Progenitor cell of endocrine pancreas (in vitro differentiated cells): ENCODE data around the gene SLC9A5. TPM values are rescaled to one million over a fixed set of nuclear protein-coding genes. Genes with fewer than 3 reads are reported as not detected.

Experiments used
- DNase-seq: peaks from one replicate; pipeline ENCODE4 v3.0.0; 2021; ENCODE audit warnings: low spot score; ENCODE audit not compliant: unreplicated experiment
- H3K27ac Mint-ChIP-seq: 2 replicates; pipeline ENCODE4 v1.8.0; 2021; ENCODE audit warnings: mild to moderate bottlenecking, moderate library complexity, mixed read lengths
- H3K27me3 Mint-ChIP-seq: 2 replicates; pipeline ENCODE4 v1.8.0; 2021; ENCODE audit warnings: mixed read lengths
- H3K36me3 Mint-ChIP-seq: 2 replicates; pipeline ENCODE4 v1.8.0; 2022; ENCODE audit warnings: mixed read lengths; ENCODE audit not compliant: insufficient read depth
- H3K4me1 Mint-ChIP-seq: 2 replicates; pipeline ENCODE4 v1.8.0; 2021; ENCODE audit warnings: low read depth, mixed read lengths
- H3K4me3 Mint-ChIP-seq: 2 replicates; pipeline ENCODE4 v1.8.0; 2021; ENCODE audit warnings: low read depth, mild to moderate bottlenecking, moderate library complexity, mixed read lengths
- H3K9me3 Mint-ChIP-seq: 2 replicates; pipeline ENCODE4 v1.8.0; 2021; ENCODE audit warnings: low read depth, mixed read lengths
- total RNA-seq: library from RNA; stranded (reverse); gene quantifications from 2 replicates; pipeline ENCODE4 v1.2.1, GENCODE V29; 2021
- TF ChIP-seq, protein P1 (sequence below): fragments of 200-600 bp; sonication (generic); IDR thresholded peaks from one replicate; pipeline ENCODE4 v1.5.0; 2021; ENCODE audit warnings: antibody characterized with exemption, mild to moderate bottlenecking; ENCODE audit not compliant: unreplicated experiment

Gene SLC9A5
- total RNA-seq, 1 donor from 2014 or later, result 3.4 TPM

DNA sequence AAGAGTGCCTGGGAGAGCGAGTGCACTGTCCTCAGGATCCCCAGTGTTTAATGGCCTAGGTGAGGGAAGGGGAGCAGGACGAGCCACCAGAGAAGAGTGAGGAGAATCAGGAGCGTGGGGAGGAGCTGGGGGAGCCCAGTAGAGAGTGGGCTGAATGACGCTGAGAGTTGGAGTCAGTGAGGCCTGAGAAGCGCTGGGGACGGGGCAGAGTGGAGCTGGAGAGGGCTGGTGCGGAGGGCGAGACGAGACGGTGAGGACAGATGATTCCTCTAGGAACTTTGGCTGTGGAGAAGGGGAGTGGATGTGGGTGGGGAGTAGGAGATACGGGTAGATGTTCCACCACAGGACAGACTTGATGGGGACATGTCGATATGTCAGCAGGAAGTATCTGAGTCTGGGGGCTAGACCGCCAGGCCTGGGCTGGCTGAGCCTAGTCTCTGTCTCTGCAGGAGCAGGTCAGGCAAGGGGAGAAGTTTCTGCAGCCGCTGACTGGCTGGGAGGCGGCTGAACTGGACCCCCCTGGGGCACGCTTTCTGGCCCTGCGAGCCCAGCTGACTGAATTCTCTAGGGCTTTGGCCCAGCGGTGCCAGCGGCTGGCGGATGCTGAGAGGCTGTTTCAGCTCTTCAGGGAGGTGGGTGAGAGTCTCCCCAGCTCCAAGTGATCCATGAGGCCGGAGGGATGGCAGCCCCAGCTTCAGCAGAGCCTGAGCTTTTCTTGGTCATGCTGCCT lies 35.2 kb downstream of the SLC9A5 start:
- Mint-ChIP-seq H3K36me3 (no peaks in the 10 kb centered on the region), H3K9me3 (no peaks in the 10 kb centered on the region), H3K4me1 (no peaks in the 10 kb centered on the region), H3K4me3 (no peak overlapping the region), H3K27me3 (peaks cover 19% of the 10 kb centered on the region), H3K27ac (no peak overlapping the region)
- DNase-seq, result no peak
- TF ChIP-seq, protein P1, sequence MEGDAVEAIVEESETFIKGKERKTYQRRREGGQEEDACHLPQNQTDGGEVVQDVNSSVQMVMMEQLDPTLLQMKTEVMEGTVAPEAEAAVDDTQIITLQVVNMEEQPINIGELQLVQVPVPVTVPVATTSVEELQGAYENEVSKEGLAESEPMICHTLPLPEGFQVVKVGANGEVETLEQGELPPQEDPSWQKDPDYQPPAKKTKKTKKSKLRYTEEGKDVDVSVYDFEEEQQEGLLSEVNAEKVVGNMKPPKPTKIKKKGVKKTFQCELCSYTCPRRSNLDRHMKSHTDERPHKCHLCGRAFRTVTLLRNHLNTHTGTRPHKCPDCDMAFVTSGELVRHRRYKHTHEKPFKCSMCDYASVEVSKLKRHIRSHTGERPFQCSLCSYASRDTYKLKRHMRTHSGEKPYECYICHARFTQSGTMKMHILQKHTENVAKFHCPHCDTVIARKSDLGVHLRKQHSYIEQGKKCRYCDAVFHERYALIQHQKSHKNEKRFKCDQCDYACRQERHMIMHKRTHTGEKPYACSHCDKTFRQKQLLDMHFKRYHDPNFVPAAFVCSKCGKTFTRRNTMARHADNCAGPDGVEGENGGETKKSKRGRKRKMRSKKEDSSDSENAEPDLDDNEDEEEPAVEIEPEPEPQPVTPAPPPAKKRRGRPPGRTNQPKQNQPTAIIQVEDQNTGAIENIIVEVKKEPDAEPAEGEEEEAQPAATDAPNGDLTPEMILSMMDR, result no peak

DNA sequence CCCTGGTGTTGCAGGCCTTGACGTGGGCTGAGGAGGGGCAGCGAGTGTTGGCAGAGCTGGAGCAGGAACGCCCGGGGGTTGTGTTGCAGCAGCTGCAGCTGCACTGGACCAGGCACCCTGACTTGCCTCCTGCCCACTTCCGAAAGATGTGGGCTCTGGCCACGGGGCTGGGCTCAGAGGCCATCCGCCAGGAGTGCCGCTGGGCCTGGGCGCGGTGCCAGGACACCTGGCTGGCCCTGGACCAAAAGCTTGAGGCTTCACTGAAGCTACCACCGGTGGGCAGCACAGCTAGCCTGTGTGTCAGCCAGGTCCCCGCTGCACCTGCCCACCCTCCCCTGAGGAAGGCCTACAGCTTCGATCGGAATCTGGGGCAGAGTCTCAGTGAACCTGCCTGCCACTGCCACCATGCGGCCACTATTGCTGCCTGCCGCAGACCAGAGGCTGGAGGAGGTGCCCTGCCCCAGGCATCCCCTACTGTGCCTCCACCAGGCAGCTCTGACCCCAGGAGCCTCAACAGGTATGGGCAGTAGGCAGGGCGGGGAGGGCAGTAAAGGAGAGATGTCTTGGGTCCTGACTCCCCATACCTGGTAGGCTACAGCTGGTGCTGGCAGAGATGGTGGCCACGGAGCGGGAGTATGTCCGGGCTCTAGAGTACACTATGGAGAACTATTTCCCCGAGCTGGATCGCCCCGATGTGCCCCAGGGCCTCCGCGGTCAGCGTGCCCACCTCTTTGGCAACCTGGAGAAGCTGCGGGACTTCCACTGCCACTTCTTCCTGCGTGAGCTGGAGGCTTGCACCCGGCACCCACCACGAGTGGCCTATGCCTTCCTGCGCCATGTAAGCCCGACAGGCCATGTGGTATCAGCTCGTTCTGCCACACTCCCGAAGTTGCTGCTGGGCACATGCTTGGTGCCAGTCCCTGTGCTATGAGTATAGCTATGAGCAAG lies 36.2 kb downstream of the SLC9A5 start:
- Mint-ChIP-seq H3K9me3 (no peaks in the 10 kb centered on the region), H3K27ac (no peak overlapping the region), H3K36me3 (no peaks in the 10 kb centered on the region), H3K4me1 (no peaks in the 10 kb centered on the region), H3K27me3 (peaks cover 19% of the 10 kb centered on the region), H3K4me3 (no peak overlapping the region)
- TF ChIP-seq, protein P1, result peak; percentile 67
- peak; percentile 58 for DNase-seq

DNA sequence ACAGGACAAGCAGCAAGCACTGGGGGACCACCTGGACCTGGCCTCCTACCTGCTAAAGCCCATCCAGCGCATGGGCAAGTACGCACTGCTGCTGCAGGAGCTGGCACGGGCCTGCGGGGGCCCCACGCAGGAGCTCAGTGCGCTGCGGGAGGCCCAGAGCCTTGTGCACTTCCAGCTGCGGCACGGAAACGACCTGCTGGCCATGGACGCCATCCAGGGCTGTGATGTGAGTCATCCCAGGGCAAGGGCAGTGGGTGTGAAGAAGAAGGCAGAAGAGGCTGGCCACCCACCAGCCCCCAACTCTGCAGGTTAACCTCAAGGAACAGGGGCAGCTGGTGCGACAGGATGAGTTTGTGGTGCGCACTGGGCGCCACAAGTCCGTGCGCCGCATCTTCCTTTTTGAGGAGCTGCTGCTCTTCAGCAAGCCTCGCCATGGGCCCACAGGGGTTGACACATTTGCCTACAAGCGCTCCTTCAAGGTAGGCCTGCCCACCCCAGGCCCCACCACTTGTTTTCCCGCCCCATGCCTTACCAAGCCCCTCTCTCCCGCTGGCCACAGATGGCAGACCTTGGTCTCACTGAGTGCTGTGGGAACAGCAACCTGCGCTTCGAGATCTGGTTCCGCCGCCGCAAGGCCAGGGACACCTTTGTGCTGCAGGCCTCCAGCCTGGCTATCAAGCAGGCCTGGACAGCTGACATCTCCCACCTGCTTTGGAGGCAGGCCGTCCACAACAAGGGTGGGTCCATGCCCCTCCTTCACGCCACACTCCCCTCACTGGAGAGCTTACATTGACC lies 37.9 kb downstream of the SLC9A5 start:
- TF ChIP-seq, protein P1, result no peak
- H3K9me3 Mint-ChIP-seq, result no peaks in the 10 kb centered on the region
- no peak overlapping the region for H3K4me3 Mint-ChIP-seq
- no peaks in the 10 kb centered on the region for H3K4me1 Mint-ChIP-seq
- H3K27ac Mint-ChIP-seq, result no peak overlapping the region
- DNase-seq, result no peak
- no peaks in the 10 kb centered on the region for H3K36me3 Mint-ChIP-seq
- peaks cover 19% of the 10 kb centered on the region for H3K27me3 Mint-ChIP-seq

DNA sequence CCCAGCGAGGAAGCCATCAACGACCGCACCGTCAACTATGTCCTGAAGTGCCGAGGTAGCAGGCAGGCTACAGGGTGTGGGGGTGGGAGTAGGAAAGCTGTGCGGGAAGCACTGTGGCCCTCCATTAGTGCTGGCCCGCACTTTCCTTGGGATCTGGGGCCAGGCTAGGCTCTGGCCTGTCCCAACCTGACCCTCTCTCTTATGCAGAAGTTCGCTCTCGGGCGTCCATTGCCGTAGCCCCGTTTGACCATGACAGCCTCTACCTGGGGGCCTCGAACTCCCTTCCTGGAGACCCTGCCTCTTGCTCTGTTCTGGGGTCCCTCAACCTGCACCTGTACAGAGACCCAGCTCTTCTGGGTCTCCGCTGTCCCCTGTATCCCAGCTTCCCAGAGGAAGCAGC lies 39.2 kb downstream of the SLC9A5 start:
- H3K9me3 Mint-ChIP-seq, result no peaks in the 10 kb centered on the region
- no peak overlapping the region for H3K27ac Mint-ChIP-seq
- peaks cover 16% of the 10 kb centered on the region for H3K27me3 Mint-ChIP-seq
- no peak overlapping the region for H3K4me3 Mint-ChIP-seq
- DNase-seq, result no peak
- H3K36me3 Mint-ChIP-seq, result no peaks in the 10 kb centered on the region
- no peaks in the 10 kb centered on the region for H3K4me1 Mint-ChIP-seq
- TF ChIP-seq, protein P1, result no peak

DNA sequence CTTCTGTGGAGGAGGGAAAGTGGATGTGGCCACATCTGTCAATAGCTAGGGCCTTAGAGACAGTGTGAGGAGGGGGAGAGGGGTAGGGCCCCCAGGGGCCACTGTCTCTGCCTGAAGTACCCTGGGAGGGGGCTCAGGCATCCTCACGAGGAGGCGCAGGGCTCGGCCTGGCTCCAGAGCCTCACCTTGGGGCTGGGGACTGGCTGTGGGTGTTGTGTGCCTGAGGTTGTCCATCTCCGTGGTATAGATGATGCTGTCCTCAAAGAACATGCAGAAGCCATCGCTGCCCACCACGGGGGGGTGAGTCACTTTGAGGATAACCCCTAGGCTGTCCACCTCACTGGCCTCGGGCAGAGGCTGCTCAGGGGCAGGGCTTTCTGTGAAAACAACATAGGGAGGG lies 42.7 kb downstream of the SLC9A5 start:
- Mint-ChIP-seq H3K4me1 (no peaks in the 10 kb centered on the region), H3K4me3 (no peak overlapping the region), H3K9me3 (no peaks in the 10 kb centered on the region), H3K27me3 (peaks cover 16% of the 10 kb centered on the region), H3K27ac (no peak overlapping the region), H3K36me3 (no peaks in the 10 kb centered on the region)
- no peak for DNase-seq
- TF ChIP-seq, protein P1, result no peak
